Naive thymus-derived CD4-positive, alpha-beta T cell (primary cell): ENCODE measurements around the gene PLVAP. TPM values are rescaled to one million over a fixed set of nuclear protein-coding genes. Genes with fewer than 3 reads are reported as not detected.
A peak's percentile ranks its signal among the peaks of the same experiment; 100 is the strongest.

Experiments
- ATAC-seq: fragments of 150-1000 bp; cut with Tn5 transposase; 2 replicates; pipeline ENCODE4 v1.10.0; 2021; ENCODE audit warnings: mild to moderate bottlenecking, moderate library complexity
- CTCF ChIA-PET: fragments of 350-600 bp; sonication (Branson Sonifier 250); formaldehyde crosslinking; loops from one replicate; lab custom pipeline; 2021; ENCODE audit warnings: antibody characterized with exemption; lab: Charles Lee
- POLR2A ChIA-PET: fragments of 350-600 bp; sonication (Branson Sonifier 250); formaldehyde crosslinking; loops from one replicate; lab custom pipeline; 2021; ENCODE audit warnings: antibody characterized with exemption, inconsistent platforms; lab: Charles Lee
- DNase-seq, 9 donors: peaks; one replicate each; pipeline versions ENCODE4 v3.0.0 to v3.0.0-alpha.2; 2020 to 2022; ENCODE audit warnings: mixed read lengths in 1 of 9
- H3K27ac ChIP-seq: one replicate; pipeline ENCODE4 v1.7.0; 2013; ENCODE audit warnings: mild to moderate bottlenecking, low read depth, low read length, moderate library complexity
- H3K27me3 ChIP-seq, 2 donors: one replicate each; pipeline ENCODE4 v1.7.0; 2013; ENCODE audit warnings: low read length in 2 of 2, mild to moderate bottlenecking in 2 of 2, moderate library complexity in 2 of 2; ENCODE audit not compliant: control insufficient read depth in 2 of 2, insufficient read depth in 2 of 2
- H3K36me3 ChIP-seq, 3 experiments: 1 replicate in 2 of 3; 2 replicates in 1 of 3; pipeline ENCODE4 v1.7.0; 2013; ENCODE audit warnings: low read length in 3 of 3, mild to moderate bottlenecking in 3 of 3, moderate library complexity in 1 of 3; ENCODE audit not compliant: insufficient read depth in 3 of 3, control insufficient read depth in 2 of 3
- H3K4me1 ChIP-seq, 2 donors: one replicate each; pipeline ENCODE4 v1.7.0; 2013; ENCODE audit warnings: low read length in 2 of 2, mild to moderate bottlenecking in 2 of 2, moderate library complexity in 1 of 2; ENCODE audit not compliant: control insufficient read depth in 2 of 2, insufficient read depth in 2 of 2
- H3K4me3 ChIP-seq: 2 replicates; pipeline ENCODE4 v1.7.0; 2013; ENCODE audit warnings: mild to moderate bottlenecking, low read length
- H3K9me3 ChIP-seq, 3 experiments: 1 replicate in 2 of 3; 2 replicates in 1 of 3; pipeline ENCODE4 v1.7.0; 2013; ENCODE audit warnings: low read length in 3 of 3; ENCODE audit not compliant: control insufficient read depth in 2 of 3
- H3K27ac Mint-ChIP-seq, 9 donors: one replicate each; pipeline ENCODE4 v1.8.0; 2020 to 2022; ENCODE audit warnings: mixed read lengths in 9 of 9, mild to moderate bottlenecking in 8 of 9, moderate library complexity in 5 of 9, inconsistent platforms in 2 of 9
- H3K27me3 Mint-ChIP-seq, 5 donors: one replicate each; pipeline ENCODE4 v1.8.0; 2021 to 2022; ENCODE audit warnings: mixed read lengths in 5 of 5, mild to moderate bottlenecking in 1 of 5
- H3K36me3 Mint-ChIP-seq, 5 donors: one replicate each; pipeline ENCODE4 v1.8.0; 2020 to 2022; ENCODE audit warnings: mixed read lengths in 5 of 5, mild to moderate bottlenecking in 3 of 5, inconsistent platforms in 1 of 5
- H3K4me1 Mint-ChIP-seq, 7 donors: one replicate each; pipeline ENCODE4 v1.8.0; 2020 to 2022; ENCODE audit warnings: mixed read lengths in 7 of 7, mild to moderate bottlenecking in 3 of 7, inconsistent platforms in 1 of 7
- H3K4me3 Mint-ChIP-seq, 10 donors: one replicate each; pipeline ENCODE4 v1.8.0; 2020 to 2022; ENCODE audit warnings: mild to moderate bottlenecking in 10 of 10, mixed read lengths in 10 of 10, moderate library complexity in 6 of 10, inconsistent platforms in 2 of 10
- H3K9me3 Mint-ChIP-seq, 11 donors: one replicate each; pipeline ENCODE4 v1.8.0; 2020 to 2022; ENCODE audit warnings: mixed read lengths in 11 of 11, mild to moderate bottlenecking in 4 of 11, inconsistent platforms in 1 of 11, moderate library complexity in 1 of 11
- intact Hi-C, 2 donors: fragments of 100-400 bp; cut with micrococcal nuclease; formaldehyde crosslinking; loops; one replicate each; pipeline ENCODE4 v1.15.1; 2023
- polyA plus RNA-seq, 2 donors: library from polyadenylated mRNA; unstranded; fragments of 300-500 nt; fragmentation: Illumina TruSeq; gene quantifications; one replicate each; pipeline ENCODE4 v1.2.3, GENCODE V29; 2021
- total RNA-seq, 6 experiments: library from RNA in 5 of 6; stranded (reverse) in 5 of 6; gene quantifications; 1 replicate in 5 of 6; 2 replicates in 1 of 6; pipeline ENCODE4 v1.2.3 and lab custom pipeline; 2021 to 2026

The PLVAP gene
- total and polyA plus RNA-seq, 7 experiments from 2014 or later = 0.24 to 0.43 (median 0.42) TPM; not detected in 4

DNA sequence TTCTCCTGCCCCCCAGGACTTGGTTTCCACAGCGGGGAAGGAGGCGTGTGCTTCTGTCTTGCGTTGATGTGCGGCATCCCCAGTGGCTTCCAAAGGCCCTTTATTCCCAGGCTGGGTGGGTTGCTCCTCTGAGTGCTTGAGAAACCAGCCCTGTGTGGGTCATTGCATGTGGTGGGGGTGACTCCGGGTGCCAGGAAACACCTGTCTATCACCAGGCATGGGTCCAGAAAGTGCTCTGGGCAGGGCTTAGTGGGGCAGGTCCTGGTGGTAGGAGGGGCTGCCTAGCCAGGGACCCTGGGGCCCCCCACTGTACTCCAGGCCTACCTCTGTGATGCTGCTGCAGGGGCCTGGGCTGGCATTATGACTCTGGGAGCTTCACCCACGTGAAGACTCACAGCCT is 58.2 kb downstream of the PLVAP start:
- DNase-seq (no peak), ATAC-seq (no peak)
- no peaks in the 10 kb centered on the region for H3K4me1 ChIP-seq
- H3K36me3 ChIP-seq = peaks cover 0 to 63% (median 18%) of the 10 kb centered on the region in 3 experiments
- Mint-ChIP-seq H3K27ac (no peak overlapping the region), H3K4me3 (no peak overlapping the region), H3K27me3 (no peaks in the 10 kb centered on the region), H3K9me3 (peaks cover 0 to 3% (median 0%) of the 10 kb centered on the region in 11 donors), H3K4me1 (peaks cover 3 to 11% (median 7%) of the 10 kb centered on the region in 7 donors), H3K36me3 (peaks cover 0 to 10% (median 0%) of the 10 kb centered on the region in 5 donors)
- ChIA-PET POLR2A (no interaction called here), CTCF (no interaction called here)
- H3K27ac ChIP-seq = no peak overlapping the region
- no peaks in the 10 kb centered on the region for H3K9me3 ChIP-seq
- H3K27me3 ChIP-seq = no peaks in the 10 kb centered on the region
- no peak overlapping the region for H3K4me3 ChIP-seq
- intact Hi-C loops = no loop called here

DNA sequence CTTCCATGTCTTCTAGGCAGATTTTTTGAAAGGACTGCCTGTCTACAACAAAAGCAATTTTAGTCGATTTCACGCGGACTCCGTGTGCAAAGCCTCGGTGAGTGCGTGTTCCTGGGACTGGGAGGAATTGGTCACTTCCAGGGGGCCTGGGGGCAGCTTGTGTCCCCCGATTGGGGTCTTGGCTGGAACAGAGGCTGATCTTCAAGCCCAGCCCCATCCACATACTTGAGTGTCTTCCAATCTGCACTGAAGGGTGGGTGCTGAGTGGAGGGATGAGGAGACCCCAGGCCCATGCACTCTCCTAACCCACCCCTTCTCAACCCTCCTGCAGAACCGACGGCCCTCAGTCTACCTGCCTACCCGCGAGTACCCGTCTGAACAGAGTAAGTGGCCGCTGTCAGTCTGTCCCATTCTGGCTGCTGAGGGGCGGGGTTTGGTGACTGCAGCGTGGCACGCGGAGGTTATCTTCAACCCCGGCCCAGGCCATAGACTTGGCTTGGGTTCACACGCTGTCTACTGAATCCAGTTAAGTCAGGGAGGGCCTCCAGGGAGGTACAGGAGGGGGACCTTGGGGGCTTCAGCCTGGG is 63.0 kb downstream of the PLVAP start:
- H3K4me3 Mint-ChIP-seq = no peak overlapping the region
- peaks cover 0 to 13% (median 4%) of the 10 kb centered on the region in 5 donors for H3K36me3 Mint-ChIP-seq
- peak overlapping the region in 1 of 9 donors; percentile 33 for H3K27ac Mint-ChIP-seq
- DNase-seq (no peak), ATAC-seq (no peak)
- intact Hi-C loops = no loop called here
- no peaks in the 10 kb centered on the region for H3K9me3 ChIP-seq
- peaks cover 0 to 2% (median 0%) of the 10 kb centered on the region in 11 donors for H3K9me3 Mint-ChIP-seq
- H3K4me3 ChIP-seq = no peak overlapping the region
- no peak overlapping the region for H3K27ac ChIP-seq
- POLR2A ChIA-PET = interaction anchor here (0.7 to 1.3 kb wide), 2 partner anchors 20 to 24 kb away, joined by 3 to 4 read pairs; partner anchors contain the start of gene ANO8
- peaks cover 13 to 15% of the 10 kb centered on the region in 2 donors for H3K4me1 ChIP-seq
- no peaks in the 10 kb centered on the region for H3K27me3 ChIP-seq
- peaks cover 16 to 27% (median 24%) of the 10 kb centered on the region in 7 donors for H3K4me1 Mint-ChIP-seq
- H3K36me3 ChIP-seq = peaks cover 0 to 55% (median 16%) of the 10 kb centered on the region in 3 experiments
- H3K27me3 Mint-ChIP-seq = no peaks in the 10 kb centered on the region
- CTCF ChIA-PET = no interaction called here

DNA sequence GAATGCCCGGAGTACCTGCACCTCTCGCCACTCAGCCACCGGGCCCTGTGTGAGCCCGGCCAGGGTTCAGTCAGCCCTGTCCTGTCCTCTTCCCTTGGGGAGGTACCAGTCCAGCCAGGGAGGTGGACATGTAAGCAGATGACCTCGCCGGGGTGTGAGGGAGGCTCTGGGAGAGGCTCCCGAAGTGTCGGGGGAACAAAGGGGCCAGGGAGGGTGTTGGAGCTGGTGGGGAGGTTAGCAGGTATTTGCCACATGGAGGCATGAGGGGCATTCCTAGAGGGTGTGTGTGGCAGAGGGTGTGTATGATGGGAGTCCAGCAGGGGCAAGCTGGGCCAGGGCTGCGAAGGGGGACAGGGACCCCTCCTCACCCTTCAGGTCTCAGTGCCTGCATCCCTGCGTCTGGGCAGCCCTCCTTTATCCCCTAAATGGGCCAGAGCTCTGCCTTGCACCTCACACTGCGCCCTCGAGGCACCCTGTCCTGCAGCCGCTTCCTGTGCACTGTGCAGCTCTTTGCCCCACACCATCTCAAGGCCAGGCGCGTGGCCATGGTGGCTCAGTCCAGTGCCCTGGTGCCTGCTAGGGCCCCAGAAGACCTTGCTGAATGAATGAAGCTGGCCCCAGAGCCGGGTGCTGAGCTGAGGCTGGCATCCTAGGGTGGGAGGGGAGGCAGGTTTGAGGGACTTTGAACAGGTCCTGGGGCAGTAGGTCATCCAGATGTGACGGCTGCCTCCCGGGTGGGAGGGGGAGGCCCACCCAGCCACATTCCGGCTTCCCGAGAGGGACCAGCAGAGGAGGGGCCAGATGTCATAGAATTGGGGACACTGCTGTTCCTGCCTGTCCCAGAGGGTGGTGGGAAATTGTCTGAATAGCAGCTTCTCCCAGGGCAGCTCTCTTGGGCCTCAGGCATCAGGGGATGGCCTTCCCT is 64.7 kb downstream of the PLVAP start:
- Histone ChIP-seq H3K4me1 (peaks cover 13 to 15% of the 10 kb centered on the region in 2 donors), H3K9me3 (no peaks in the 10 kb centered on the region), H3K4me3 (no peak overlapping the region), H3K36me3 (peaks cover 0 to 44% (median 16%) of the 10 kb centered on the region in 3 experiments), H3K27ac (no peak overlapping the region), H3K27me3 (no peaks in the 10 kb centered on the region)
- H3K4me1 Mint-ChIP-seq = peaks cover 24 to 37% (median 33%) of the 10 kb centered on the region in 7 donors
- DNase-seq (no peak), ATAC-seq (no peak)
- intact Hi-C loops = no loop called here
- no peaks in the 10 kb centered on the region for H3K27me3 Mint-ChIP-seq
- ChIA-PET POLR2A (interaction anchor here (1.3 kb wide), 1 partner anchor 22 kb away, joined by 3 read pairs; the partner anchor contains the start of gene ANO8), CTCF (no interaction called here)
- H3K9me3 Mint-ChIP-seq = no peaks in the 10 kb centered on the region
- no peak overlapping the region for H3K27ac Mint-ChIP-seq
- peaks cover 0 to 13% (median 4%) of the 10 kb centered on the region in 5 donors for H3K36me3 Mint-ChIP-seq
- peak overlapping the region in 1 of 10 donors; percentile 74 for H3K4me3 Mint-ChIP-seq

DNA sequence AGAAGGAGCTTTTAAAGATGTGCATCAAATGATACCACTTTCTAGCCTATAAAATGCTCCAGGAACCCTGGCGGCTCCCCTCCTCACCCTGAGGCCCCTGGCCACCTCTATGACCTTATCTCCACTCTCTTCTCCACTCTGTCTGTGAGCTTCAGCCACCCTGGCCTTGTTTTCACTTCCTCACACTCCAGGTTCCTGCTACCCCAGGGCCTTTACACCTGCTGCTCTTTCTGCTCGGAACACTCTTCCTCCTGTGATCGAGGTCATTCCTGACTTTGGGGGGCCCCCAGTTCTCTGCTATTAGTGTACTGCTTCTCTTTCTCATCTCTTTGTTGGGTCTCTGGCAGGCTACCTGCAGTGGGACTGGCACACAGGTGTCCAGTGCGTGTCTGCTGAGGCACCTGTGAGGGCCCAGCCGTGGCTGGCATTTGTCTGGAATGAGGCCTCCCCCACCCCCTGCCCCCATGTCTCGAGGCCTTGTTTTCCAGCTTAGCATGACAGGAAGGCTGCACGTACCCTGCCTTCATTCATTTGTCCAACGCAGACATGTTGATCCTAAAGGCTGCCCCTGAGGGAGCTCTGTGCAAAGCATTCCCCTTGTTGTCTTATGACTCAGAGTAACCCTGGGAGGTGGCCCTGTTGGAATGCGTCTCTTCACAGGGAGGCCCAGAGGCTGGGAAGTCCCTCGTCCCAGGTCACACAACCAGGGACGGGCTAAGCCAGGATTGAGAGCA is 65.5 kb downstream of the PLVAP start:
- H3K4me1 ChIP-seq = peaks cover 16 to 17% of the 10 kb centered on the region in 2 donors
- POLR2A ChIA-PET = interaction anchor here (0.7 kb wide), 1 partner anchor 315 kb away, joined by 3 read pairs; no protein-coding TSS in a partner anchor
- H3K4me1 Mint-ChIP-seq = peaks cover 24 to 41% (median 33%) of the 10 kb centered on the region in 7 donors
- H3K27ac ChIP-seq = no peak overlapping the region
- no peaks in the 10 kb centered on the region for H3K27me3 ChIP-seq
- no peaks in the 10 kb centered on the region for H3K9me3 ChIP-seq
- peak overlapping the region in 3 of 9 donors; percentile 72 to 81 (median 75) for H3K27ac Mint-ChIP-seq
- no peak overlapping the region for H3K4me3 ChIP-seq
- no peak for ATAC-seq
- CTCF ChIA-PET = no interaction called here
- no peaks in the 10 kb centered on the region for H3K27me3 Mint-ChIP-seq
- H3K36me3 Mint-ChIP-seq = peaks cover 0 to 13% (median 4%) of the 10 kb centered on the region in 5 donors
- intact Hi-C loops = no loop called here
- no peak for DNase-seq
- H3K4me3 Mint-ChIP-seq = peak overlapping the region; percentile 9 to 98 (median 64)
- H3K36me3 ChIP-seq = peaks cover 0 to 44% (median 16%) of the 10 kb centered on the region in 3 experiments
- H3K9me3 Mint-ChIP-seq = no peaks in the 10 kb centered on the region

DNA sequence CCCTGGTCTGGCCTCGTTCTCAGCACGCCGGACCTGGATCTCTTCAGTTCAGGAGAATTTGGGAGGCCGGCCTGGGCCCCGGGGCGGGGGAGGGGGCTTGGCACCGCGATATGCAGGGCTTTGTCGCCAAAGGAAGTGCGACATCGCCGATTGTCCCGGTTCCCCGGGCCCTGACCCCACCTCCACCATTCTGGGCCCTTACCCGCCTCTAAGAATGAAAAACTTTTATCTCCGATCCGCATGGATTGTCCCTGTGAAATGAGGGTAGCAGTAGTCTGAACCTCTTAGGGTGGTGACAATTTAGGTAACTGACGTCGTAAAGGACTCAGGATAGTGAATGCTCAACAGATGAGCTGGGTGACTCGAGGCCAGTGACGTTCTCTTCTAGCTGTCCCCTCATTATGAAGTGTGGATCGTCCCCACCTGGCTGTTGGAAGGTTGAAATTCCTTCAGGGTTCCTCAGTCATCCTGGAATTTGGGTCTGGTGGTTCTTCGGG is 67.1 kb downstream of the PLVAP start:
- H3K27me3 ChIP-seq = no peaks in the 10 kb centered on the region
- H3K4me1 ChIP-seq = peaks cover 22 to 25% of the 10 kb centered on the region in 2 donors
- H3K27ac ChIP-seq = peak overlapping the region; percentile 87
- POLR2A ChIA-PET = interaction anchor here (0.7 to 5.8 kb wide), 5 partner anchors 14 to 184 kb away, joined by 3 to 56 read pairs (median 17); partner anchors contain the start of genes ANO8, GTPBP3 and SLC27A1
- H3K27ac Mint-ChIP-seq = peak overlapping the region; percentile 91 to 98 (median 94)
- peaks cover 0 to 34% (median 10%) of the 10 kb centered on the region in 3 experiments for H3K36me3 ChIP-seq
- H3K4me3 Mint-ChIP-seq = peak overlapping the region; percentile 91 to 100 (median 97)
- no peaks in the 10 kb centered on the region for H3K27me3 Mint-ChIP-seq
- H3K4me3 ChIP-seq = peak overlapping the region; percentile 86
- CTCF ChIA-PET = interaction anchor here (0.6 to 1.9 kb wide), 6 partner anchors 17 to 185 kb away, joined by 3 to 6 read pairs (median 4); partner anchors contain the start of gene BABAM1
- ATAC-seq (no peak), DNase-seq (peak in 2 of 9 donors; percentile 26 to 36)
- peaks cover 0 to 8% (median 0%) of the 10 kb centered on the region in 5 donors for H3K36me3 Mint-ChIP-seq
- intact Hi-C loops = loop anchor here (1.0 to 10.0 kb wide), 13 partner anchors 18 to 1933 kb away; partner anchors contain the start of genes C19orf44 (in 2 of the 2), CALR3 (in 2 of the 2), GTPBP3 (in 2 of the 2) and HAUS8 (in 2 of the 2)
- no peaks in the 10 kb centered on the region for H3K9me3 Mint-ChIP-seq
- peaks cover 29 to 53% (median 44%) of the 10 kb centered on the region in 7 donors for H3K4me1 Mint-ChIP-seq
- H3K9me3 ChIP-seq = no peaks in the 10 kb centered on the region
